Activated naive CD4-positive, alpha-beta T cell treated with anti-CD3 and anti-CD28 coated beads, Interleukin-2, amount 50 U/mL, for 72 hours (primary cell): ENCODE measurements around the gene ZNF578. TPM values are rescaled to one million over a fixed set of nuclear protein-coding genes. Genes with fewer than 3 reads are reported as not detected.
"Not testable (repeated sequence)": the region's sequence is repeated elsewhere in the genome, so short reads cannot be mapped to it uniquely, and the experiment has no call there.

Source experiments
- ATAC-seq, 2 donors: fragments of 150-1000 bp; cut with Tn5 transposase; 2 replicates each; pipeline ENCODE4 v1.10.0; 2021; ENCODE audit warnings: mild to moderate bottlenecking in 2 of 2, moderate library complexity in 2 of 2
- DNase-seq, 2 donors: peaks; one replicate each; pipeline ENCODE4 v3.0.0; 2021 to 2022; ENCODE audit warnings: low spot score in 2 of 2
- H3K27ac Mint-ChIP-seq, 2 donors: one replicate each; pipeline ENCODE4 v1.8.0; 2022; ENCODE audit warnings: mild to moderate bottlenecking in 2 of 2, mixed read lengths in 2 of 2
- H3K36me3 Mint-ChIP-seq, 2 donors: one replicate each; pipeline ENCODE4 v1.8.0; 2022; ENCODE audit warnings: mixed read lengths in 2 of 2
- H3K9me3 Mint-ChIP-seq, 2 donors: one replicate each; pipeline ENCODE4 v1.8.0; 2022; ENCODE audit warnings: mixed read lengths in 2 of 2
- total RNA-seq, 2 donors: library from RNA; stranded (reverse); gene quantifications; one replicate each; pipeline ENCODE4 v1.2.3, GENCODE V29; 2022

Gene ZNF578
- total RNA-seq = under 1 TPM; 0.47 to 0.57 TPM

DNA sequence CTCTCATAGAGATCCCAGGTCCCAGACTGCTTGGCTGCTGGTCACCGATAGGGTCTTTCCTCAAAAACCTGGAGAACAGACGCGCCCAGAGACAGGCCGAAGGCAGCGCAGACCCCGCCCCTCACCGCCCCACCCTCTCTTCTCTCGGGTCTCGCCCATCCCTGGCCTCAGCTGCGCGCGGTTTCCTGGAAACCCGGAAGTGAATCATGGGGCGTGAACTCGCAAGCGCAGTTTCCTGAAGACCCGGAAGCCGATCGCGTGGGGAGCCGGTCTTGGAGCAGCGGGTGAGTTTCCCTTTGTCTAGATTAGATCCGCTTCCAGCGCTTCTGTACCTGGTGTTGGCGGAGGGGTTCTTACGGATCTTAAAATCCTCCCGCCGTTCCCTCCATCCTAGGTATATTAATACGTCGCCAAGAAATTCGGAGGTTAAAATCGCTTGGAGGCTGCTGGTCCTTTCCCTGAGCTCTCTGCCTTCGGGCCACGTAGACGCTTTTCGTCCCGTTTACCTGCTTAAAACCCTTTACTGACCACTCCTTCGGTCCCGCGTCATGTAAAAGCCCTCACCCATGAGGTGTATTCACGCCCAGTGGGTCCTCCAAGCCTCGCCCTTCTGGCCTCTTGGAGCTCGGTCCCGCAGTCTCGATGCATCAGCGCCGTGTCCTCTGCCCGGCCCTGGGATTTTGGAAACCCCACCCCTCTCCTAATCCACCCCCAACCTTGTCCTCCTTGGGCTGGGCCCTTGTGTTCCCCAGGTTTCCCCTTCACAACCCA, at the start of gene ZNF578:
TSS of gene ZNF578 (plus strand) at position 230 of the 771 bp plus-strand sequence. CDS start 48,293 bp downstream, outside the sequence.
- H3K27ac Mint-ChIP-seq = peak within 1 kb of the TSS in 1 of 2 donors; percentile 86
- peaks cover 79 to 84% of the 10 kb centered on the region in 2 donors for H3K36me3 Mint-ChIP-seq
- peak; percentile 91 to 98 for ATAC-seq
- H3K9me3 Mint-ChIP-seq = peaks cover 56 to 63% of the 10 kb centered on the region in 2 donors
- DNase-seq = peak; percentile 56 to 79

DNA sequence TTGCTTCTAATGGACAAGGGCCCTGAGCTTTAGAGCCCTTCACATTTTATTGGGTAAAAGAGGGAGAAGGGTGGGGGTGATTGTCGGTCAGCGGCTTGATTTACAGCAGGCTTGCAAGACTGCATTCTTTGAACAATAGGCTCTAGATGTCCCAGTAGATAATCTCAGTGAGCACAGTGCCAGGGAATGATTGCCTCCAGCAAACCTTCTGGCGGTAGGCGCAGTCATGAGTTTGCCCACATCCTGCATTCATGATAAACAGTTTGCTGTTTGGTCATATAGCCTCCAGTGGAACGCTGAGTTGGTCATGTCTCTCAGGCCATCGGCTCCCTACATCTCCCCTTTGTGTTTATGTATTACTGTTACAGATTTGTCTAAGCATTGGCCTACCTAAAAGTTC, 43.1 kb upstream of the ZNF578 start:
- ATAC-seq (no peak), DNase-seq (no peak)
- H3K36me3 Mint-ChIP-seq = peaks cover 87 to 92% of the 10 kb centered on the region in 2 donors

DNA sequence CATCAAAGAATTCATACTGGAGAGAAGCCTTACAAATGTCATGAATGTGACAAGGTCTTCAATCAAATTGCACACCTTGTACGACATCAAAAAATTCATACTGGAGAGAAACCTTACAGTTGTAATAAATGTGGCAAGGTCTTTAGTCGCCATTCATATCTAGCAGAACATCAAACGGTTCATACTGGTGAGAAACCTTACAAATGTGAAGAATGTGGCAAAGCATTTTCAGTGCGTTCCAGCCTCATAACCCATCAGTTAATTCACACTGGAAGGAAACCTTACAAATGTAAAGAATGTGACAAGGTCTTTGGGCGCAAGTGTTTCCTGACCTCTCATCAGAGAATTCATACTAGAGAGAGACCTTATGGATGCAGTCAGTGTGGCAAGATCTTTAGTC, 37.6 kb upstream of the ZNF578 start:
- no peak for DNase-seq
- Mint-ChIP-seq H3K27ac (no peak overlapping the region), H3K9me3 (peaks cover 57 to 64% of the 10 kb centered on the region in 2 donors), H3K36me3 (peaks cover 56 to 70% of the 10 kb centered on the region in 2 donors)
- no peak for ATAC-seq

More for the DNA sequence above, 43.1 kb upstream of the ZNF578 start:
- Mint-ChIP-seq H3K27ac (no peak overlapping the region), H3K9me3 (peaks cover 46 to 48% of the 10 kb centered on the region in 2 donors)

DNA sequence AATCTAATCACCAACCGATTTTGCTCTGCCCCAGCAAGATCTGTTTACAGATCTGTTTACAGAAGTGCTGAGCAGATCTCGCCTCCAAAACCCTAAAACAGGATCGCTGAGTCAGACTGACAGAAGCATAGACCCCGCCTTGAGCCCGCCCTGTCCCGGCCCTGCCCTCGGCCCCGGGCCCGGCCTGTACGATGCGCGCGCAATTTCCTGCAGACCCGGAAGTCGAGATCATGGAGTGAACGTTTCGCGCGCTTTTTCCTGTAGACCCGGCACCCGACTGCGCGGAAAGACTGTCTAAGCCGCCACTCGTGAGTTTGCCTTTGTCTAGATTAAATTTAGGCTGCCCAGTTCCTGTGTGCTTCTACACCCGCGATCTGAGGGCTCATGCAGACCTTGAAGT, 24.4 kb upstream of the ZNF578 start, which contains the start of gene ZNF534:
TSS of gene ZNF534 (plus strand) at position 212 of the 400 bp plus-strand sequence. CDS start 2,327 bp downstream, outside the sequence.
- no peak for DNase-seq
- H3K9me3 Mint-ChIP-seq = peaks cover 34 to 39% of the 10 kb centered on the region in 2 donors
- no peak for ATAC-seq

DNA sequence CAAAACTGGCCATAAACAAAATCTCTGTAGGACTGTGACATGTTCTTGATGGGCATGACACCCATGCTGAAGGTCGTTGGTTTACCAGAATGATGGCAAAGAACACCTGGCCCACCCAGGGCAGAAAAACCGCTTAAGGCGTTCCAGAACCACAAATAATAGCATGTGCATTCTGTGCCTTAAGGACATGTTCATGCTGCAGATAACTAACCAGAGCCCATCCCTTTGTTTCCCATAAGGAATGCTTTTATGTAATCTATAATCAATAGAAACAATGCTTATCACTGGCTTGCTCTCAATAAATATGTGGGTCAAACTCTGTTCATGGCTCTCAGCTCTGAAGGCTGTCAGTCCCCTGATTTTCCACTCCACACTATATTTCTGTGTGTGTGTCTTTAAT, 11.2 kb upstream of the ZNF578 start:
- no peak for DNase-seq
- Mint-ChIP-seq H3K9me3 (peaks cover 46 to 49% of the 10 kb centered on the region in 2 donors), H3K36me3 (peaks cover 47 to 55% of the 10 kb centered on the region in 2 donors), H3K27ac (no peak overlapping the region)
- ATAC-seq = no peak

More for the DNA sequence above, 24.4 kb upstream of the ZNF578 start, which contains the start of gene ZNF534:
- Mint-ChIP-seq H3K36me3 (peaks cover 38 to 63% of the 10 kb centered on the region in 2 donors), H3K27ac (no peak within 1 kb of the TSS)

DNA sequence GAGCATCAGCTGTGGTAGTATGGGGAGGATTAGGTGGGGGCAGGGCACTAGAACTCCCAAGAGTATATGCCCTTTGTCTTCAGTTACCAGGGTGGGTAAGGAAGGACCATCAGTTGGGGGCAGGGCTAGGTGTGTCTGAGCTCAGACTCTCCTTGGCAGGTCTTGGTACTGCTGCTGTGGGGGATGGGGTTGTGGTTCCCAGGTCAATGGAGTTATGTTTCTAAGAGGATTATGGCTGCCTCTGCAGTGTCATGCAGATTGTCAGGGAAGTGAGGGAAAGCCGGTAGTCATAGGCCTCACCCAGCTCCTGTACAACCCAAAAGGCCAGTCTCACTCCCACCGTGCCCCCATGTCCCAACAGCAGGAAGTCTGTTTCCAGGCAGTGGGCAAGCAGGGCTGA, 8.8 kb upstream of the ZNF578 start:
- no peak for ATAC-seq
- no peak for DNase-seq
- Mint-ChIP-seq H3K36me3 (peaks cover 39 to 47% of the 10 kb centered on the region in 2 donors), H3K9me3 (peaks cover 47 to 52% of the 10 kb centered on the region in 2 donors), H3K27ac (no peak overlapping the region)

DNA sequence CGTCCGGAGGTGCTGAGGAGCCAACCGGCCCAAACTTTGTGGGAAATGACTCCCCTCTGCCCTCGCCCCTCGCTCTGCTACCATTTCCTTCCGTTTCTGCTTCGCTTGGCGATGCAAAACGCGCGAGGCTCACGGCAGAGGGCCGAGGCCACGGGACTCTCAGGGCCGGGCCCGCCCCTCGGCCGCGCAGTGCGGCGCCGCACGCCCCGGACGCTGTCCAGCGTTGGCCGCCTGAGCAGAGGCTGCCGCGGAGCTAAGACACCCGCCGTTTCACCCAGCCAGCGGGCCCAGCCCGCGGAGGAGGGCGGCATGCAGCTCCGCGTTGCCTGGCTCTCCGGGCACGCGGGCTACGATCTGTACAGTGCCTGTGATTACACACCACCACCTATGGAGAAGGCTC, 2.1 kb upstream of the ZNF578 start:
- Mint-ChIP-seq H3K36me3 (peaks cover 63 to 68% of the 10 kb centered on the region in 2 donors), H3K27ac (no peak overlapping the region), H3K9me3 (peaks cover 54 to 60% of the 10 kb centered on the region in 2 donors)
- DNase-seq (no peak), ATAC-seq (no peak)

DNA sequence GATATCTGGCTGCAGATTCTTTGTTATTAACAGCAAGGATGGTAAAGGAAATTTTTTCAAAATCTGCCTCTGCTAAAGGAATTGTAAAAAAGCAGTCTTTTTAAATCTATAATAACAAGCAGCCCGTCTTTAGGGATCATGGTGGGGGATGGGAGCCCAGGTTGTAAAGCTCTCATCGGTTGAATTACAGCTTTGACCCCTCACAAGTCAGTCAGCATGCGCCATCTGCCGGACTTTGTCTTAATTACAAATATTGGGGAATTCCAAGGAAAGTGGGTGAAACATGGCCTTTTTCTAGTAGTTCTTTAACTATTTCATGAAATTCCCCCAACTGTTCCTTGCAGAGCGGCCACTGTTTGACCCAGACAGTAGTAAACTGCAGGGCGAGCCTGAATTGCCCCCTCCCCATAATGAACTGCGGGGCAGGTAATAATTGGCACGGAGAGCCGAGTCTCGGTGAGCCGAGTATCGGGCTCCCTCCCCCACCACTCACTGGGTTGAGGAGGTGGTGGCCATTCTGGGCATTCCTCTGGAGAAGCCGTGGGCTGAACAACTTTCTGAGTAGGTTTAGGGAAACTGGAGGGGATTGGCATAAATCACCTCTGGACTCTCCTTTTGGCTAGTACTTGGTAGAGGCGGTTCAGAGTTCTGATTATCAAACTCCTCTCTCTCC, 11.6 kb downstream of the ZNF578 start:
- H3K9me3 Mint-ChIP-seq = peaks cover 39 to 44% of the 10 kb centered on the region in 2 donors
- H3K36me3 Mint-ChIP-seq = peaks cover 67 to 69% of the 10 kb centered on the region in 2 donors
- ATAC-seq = no peak
- H3K27ac Mint-ChIP-seq = no peak overlapping the region
- DNase-seq = no peak

DNA sequence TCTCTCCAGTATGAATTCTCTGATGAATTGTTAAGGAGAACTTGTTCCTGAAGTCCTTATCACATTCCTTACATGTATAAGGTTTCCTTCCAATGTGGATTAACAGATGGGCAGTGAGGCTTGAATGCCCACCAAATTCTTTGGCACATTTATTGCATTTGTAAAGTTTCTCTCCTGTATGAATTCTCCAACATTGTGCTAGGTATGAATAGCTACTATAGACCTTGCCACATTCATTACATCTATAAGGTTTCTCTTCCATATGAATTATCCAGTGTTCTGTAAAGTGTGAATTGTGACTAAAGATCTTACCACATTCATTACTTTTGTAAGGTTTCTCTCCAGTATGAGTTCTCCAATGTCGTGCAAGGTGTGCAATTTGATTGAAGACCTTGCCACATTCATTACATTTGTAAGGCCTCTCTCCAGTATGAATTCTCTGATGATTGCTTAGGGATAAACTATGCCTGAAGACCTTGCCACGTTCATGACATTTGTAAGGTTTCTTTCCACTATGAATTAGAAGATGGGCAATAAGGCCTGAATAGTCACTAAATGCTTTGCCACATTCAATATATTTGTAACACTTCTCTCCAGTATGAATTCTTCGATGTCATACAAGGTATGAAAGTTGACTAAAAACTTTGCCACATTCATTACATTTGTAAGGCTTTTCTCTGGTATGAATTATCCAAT, 20.4 kb downstream of the ZNF578 start:
- ATAC-seq (no peak), DNase-seq (no peak)
- Mint-ChIP-seq H3K9me3 (peaks cover 63 to 69% of the 10 kb centered on the region in 2 donors), H3K36me3 (peaks cover 83 to 86% of the 10 kb centered on the region in 2 donors), H3K27ac (no peak overlapping the region)

DNA sequence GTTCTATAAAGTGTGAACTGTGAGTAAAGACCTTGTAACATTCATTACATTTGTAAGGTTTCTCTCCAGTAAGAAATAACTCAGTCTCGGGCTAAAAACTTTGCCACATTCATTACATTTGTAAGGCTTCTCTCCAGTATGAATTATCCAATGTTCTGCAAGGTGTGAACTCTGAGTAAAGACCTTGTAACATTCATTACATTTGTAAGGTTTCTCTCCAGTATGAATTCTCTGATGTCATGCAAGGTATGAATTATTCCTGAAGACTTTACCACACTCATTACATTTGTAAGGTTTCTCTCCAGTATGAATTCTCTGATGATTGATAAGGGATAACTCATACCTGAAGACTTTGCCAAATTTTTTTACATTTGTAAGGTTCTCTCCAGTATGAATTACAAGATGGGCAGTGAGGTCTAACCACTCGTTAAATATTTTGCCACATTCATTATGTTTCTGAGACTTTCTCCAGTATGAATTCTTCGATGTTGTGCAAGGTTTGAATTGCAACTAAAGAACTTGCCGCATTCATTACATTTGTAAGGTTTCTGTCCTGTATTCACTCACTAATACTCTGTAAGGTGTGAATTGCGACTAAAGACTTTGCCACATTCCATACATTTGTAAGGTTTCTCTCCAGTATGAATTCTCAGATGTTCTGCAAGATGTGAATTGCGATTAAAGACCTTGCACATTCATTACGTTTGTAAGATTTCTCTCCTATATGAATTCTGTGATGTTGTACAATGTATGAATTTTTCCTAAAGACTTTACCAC, 21.2 kb downstream of the ZNF578 start:
- Mint-ChIP-seq H3K9me3 (peaks cover 62 to 67% of the 10 kb centered on the region in 2 donors), H3K36me3 (peaks cover 76 to 78% of the 10 kb centered on the region in 2 donors), H3K27ac (no peak overlapping the region)
- DNase-seq (no peak), ATAC-seq (no peak)

DNA sequence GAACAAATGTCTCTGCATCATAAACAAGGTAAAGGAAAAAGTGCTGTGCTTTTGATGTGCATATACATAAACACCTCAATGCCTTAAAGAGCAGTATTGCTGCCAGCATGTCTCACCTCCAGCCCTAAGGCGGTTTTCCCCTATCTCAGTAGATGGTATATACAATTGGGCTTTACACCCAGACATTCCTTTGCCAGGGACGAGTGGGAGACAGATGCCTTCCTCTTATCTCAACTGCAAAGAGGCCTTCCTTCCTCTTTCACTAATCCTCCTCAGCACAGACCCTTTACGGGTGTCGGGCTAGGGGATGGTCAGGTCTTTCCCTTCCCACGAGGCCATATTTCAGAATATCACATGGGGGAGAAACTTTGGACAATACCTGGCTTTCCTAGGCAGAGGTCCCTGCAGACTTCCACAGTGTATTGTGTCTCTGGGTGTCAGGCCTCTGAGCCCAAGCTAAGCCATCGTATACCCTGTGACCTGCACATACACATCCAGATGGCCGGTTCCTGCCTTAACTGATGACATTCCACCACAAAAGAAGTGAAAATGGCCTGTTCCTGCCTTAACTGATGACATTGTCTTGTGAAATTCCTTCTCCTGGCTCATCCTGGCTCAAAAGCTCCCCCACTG, 30.9 kb downstream of the ZNF578 start:
- ATAC-seq, DNase-seq, H3K27ac Mint-ChIP-seq: not testable (repeated sequence)
- H3K36me3 Mint-ChIP-seq = peaks cover 37 to 47% of the 10 kb centered on the region in 2 donors
- peaks cover 32 to 40% of the 10 kb centered on the region in 2 donors for H3K9me3 Mint-ChIP-seq

DNA sequence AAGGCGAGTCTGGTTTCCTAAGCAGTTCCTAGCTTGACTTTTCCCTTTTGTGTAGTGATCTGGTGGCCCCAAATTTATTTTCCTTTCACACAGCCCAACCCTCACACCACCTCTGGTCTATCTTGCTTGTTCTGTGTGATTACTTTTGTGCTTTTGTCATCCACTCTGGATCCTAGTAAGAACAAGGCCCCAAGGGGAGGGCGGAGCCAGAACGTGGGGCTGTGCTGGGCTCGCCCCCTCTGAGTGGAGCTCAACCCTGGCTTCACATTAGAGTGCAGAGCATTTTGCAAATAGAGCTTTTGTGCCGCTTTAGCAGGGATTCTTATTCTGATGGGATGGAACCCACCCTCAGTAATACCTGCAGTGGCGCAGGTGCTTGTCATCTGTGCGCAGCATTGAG, 31.7 kb downstream of the ZNF578 start:
- not testable (repeated sequence) for ATAC-seq, H3K27ac Mint-ChIP-seq, DNase-seq
- peaks cover 42 to 49% of the 10 kb centered on the region in 2 donors for H3K36me3 Mint-ChIP-seq
- H3K9me3 Mint-ChIP-seq = peaks cover 31 to 44% of the 10 kb centered on the region in 2 donors

DNA sequence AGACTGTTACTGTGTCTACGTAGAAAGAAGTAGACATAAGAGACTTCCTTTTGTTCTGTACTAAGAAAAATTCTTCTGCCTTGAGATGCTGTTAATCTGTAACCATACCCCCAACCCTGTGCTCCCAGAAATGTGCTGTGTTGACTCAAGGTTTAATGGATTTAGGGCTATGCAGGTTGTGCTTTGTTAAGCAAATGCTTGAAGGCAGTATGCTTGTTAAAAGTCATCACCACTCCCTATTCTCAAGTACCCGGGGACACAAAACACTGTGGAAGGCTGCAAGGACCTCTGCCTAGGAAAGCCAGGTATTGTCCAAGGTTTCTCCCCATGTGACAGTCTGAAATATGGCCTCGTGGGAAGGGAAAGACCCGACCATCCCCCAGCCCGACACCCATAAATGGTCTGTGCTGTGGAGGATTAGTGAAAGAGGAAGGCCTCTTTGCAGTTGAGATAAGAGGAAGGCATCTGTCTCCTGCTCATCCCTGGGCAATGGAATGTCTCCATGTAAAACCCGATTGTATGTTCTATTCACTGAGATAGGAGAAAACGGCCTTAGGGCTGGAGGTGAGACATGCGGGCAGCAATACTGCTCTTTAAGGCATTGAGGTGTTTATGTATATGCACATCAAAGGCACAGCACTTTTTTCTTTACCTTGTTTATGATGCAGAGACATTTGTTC, 32.3 kb downstream of the ZNF578 start:
- H3K9me3 Mint-ChIP-seq = peaks cover 28 to 44% of the 10 kb centered on the region in 2 donors
- not testable (repeated sequence) for H3K27ac Mint-ChIP-seq, ATAC-seq, DNase-seq
- peaks cover 41 to 46% of the 10 kb centered on the region in 2 donors for H3K36me3 Mint-ChIP-seq

DNA sequence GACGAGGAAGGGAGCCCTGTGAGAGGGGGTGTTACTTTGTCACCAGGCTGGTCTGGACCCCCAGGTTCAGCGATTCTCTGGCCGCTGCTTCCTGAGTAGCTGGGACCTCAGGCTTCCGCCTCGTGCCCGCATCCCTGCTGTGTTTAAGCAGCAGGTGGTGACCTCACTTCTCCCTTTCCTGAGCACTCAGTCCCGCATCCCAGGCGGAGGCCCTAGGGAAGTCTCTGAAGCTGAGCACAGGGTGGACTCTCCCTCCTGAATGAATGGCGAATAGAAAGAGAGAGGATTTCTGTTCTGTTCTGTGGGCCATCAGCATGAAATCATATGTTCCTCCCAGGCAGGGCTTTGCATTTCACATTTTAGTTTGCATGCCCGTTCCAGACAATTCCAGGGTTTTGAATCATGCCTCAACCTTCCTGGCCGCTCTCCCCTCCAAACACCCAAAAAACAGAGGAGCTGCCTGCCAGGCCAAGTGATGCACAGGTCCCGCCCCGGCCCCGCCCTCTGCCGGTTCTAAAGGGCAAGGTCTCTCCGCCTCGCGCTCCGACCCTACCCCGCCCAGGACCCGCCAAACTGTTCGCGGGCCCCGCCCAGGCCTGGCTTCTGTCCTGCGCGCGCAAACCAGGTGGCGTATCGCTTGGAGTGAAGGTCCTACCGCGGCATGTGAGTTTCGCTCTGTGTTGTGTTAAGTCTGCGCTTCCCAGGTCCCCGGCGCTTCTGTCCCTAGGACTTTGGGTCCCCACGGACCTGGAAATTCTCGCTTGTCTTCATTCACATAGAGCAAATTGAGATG, 39.0 kb downstream of the ZNF578 start:
- H3K36me3 Mint-ChIP-seq = peaks cover 43% of the 10 kb centered on the region in 2 donors
- no peak overlapping the region for H3K27ac Mint-ChIP-seq
- DNase-seq (no peak), ATAC-seq (no peak)
- H3K9me3 Mint-ChIP-seq = peaks cover 22 to 30% of the 10 kb centered on the region in 2 donors
